Activated CD4-positive, alpha-beta memory T cell treated with anti-CD3 and anti-CD28 coated beads for 36 hours (primary cell): ENCODE measurements around the gene NELL1. TPM values are rescaled to one million over a fixed set of nuclear protein-coding genes. Genes with fewer than 3 reads are reported as not detected.

Experiments used
- CTCF ChIA-PET: fragments of 350-600 bp; sonication (Branson Sonifier 250); formaldehyde crosslinking; loops from one replicate; lab custom pipeline; 2021; ENCODE audit warnings: antibody characterized with exemption, inconsistent platforms; lab: Charles Lee
- POLR2A ChIA-PET: fragments of 350-600 bp; sonication (Branson Sonifier 250); formaldehyde crosslinking; loops from one replicate; lab custom pipeline; 2021; ENCODE audit warnings: antibody characterized with exemption; lab: Charles Lee
- DNase-seq: peaks from one replicate; pipeline ENCODE4 v3.0.0-alpha.2; 2020
- H3K27ac Mint-ChIP-seq: one replicate; pipeline ENCODE4 v1.8.0; 2021; ENCODE audit warnings: mixed read lengths
- H3K27me3 Mint-ChIP-seq: one replicate; pipeline ENCODE4 v1.8.0; 2021; ENCODE audit warnings: mixed read lengths
- H3K36me3 Mint-ChIP-seq: one replicate; pipeline ENCODE4 v1.8.0; 2021; ENCODE audit warnings: mixed read lengths
- H3K4me1 Mint-ChIP-seq: one replicate; pipeline ENCODE4 v1.8.0; 2021; ENCODE audit warnings: low read depth, mixed read lengths
- H3K4me3 Mint-ChIP-seq: one replicate; pipeline ENCODE4 v1.8.0; 2021; ENCODE audit warnings: mild to moderate bottlenecking, mixed read lengths
- H3K9me3 Mint-ChIP-seq: one replicate; pipeline ENCODE4 v1.8.0; 2021; ENCODE audit warnings: mixed read lengths
- intact Hi-C: fragments of 100-400 bp; cut with micrococcal nuclease; formaldehyde crosslinking; loops from one replicate; pipeline ENCODE4 v1.15.1; 2023
- total RNA-seq, 2 experiments: library from RNA; stranded (reverse); gene quantifications; one replicate each; pipeline ENCODE4 v1.2.3, GENCODE V29; 2021

Gene NELL1
- total RNA-seq, 2 experiments from 2014 or later, result not detected

- ChIA-PET CTCF (no interaction called here), POLR2A (no interaction called here)
- Mint-ChIP-seq H3K27me3 (no peaks in the 10 kb centered on the region), H3K36me3 (no peaks in the 10 kb centered on the region), H3K4me1 (no peaks in the 10 kb centered on the region), H3K9me3 (peaks cover 26% of the 10 kb centered on the region), H3K4me3 (no peak overlapping the region), H3K27ac (no peak overlapping the region)
- intact Hi-C loops, result no loop called here
- no peak for DNase-seq
Observed at GRCh38 chr11:21285104-21285503, 615.7 kb downstream of the NELL1 start.

DNA sequence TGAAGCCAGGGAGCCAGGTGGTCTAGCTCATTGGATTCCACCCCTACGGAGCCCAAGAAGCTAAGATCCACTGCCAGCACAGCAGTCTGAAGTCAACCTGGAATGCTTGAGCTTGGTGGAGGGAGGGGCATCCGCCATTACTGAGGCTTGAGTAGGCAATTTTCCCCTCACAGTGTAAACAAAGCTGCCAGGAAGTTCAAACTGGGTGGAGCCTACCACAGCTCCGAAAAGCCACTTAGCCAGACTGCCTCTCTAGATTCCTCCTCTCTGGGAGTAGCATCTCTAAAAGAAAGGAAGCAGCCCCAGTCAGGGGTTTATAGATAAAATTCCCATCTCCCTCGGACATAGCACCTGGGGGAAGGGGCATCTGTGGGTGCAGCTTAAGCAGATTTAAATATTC lies 620.3 kb downstream of the NELL1 start:
- Mint-ChIP-seq H3K4me3 (no peak overlapping the region), H3K4me1 (no peaks in the 10 kb centered on the region), H3K27ac (no peak overlapping the region), H3K27me3 (no peaks in the 10 kb centered on the region), H3K36me3 (no peaks in the 10 kb centered on the region), H3K9me3 (peaks cover 42% of the 10 kb centered on the region)
- CTCF ChIA-PET, result interaction anchor here (0.7 kb wide), 1 partner anchor 18 kb away, joined by 3 read pairs; no protein-coding TSS in a partner anchor
- POLR2A ChIA-PET, result no interaction called here
- DNase-seq, result no peak
- intact Hi-C loops, result no loop called here

- H3K27me3 Mint-ChIP-seq, result no peaks in the 10 kb centered on the region
- no peak overlapping the region for H3K4me3 Mint-ChIP-seq
- H3K27ac Mint-ChIP-seq, result no peak overlapping the region
- ChIA-PET CTCF (no interaction called here), POLR2A (no interaction called here)
- H3K4me1 Mint-ChIP-seq, result no peaks in the 10 kb centered on the region
- DNase-seq, result no peak
- H3K9me3 Mint-ChIP-seq, result peaks cover 32% of the 10 kb centered on the region
- no peaks in the 10 kb centered on the region for H3K36me3 Mint-ChIP-seq
- intact Hi-C loops, result no loop called here
Observed at GRCh38 chr11:21295508-21295907, 626.1 kb downstream of the NELL1 start.

- H3K4me3 Mint-ChIP-seq, result no peak overlapping the region
- no peaks in the 10 kb centered on the region for H3K27me3 Mint-ChIP-seq
- ChIA-PET CTCF (no interaction called here), POLR2A (no interaction called here)
- H3K4me1 Mint-ChIP-seq, result no peaks in the 10 kb centered on the region
- no peak for DNase-seq
- no peak overlapping the region for H3K27ac Mint-ChIP-seq
- H3K36me3 Mint-ChIP-seq, result no peaks in the 10 kb centered on the region
- peaks cover 14% of the 10 kb centered on the region for H3K9me3 Mint-ChIP-seq
- intact Hi-C loops, result no loop called here
Observed at GRCh38 chr11:21301981-21302380, 632.6 kb downstream of the NELL1 start.

DNA sequence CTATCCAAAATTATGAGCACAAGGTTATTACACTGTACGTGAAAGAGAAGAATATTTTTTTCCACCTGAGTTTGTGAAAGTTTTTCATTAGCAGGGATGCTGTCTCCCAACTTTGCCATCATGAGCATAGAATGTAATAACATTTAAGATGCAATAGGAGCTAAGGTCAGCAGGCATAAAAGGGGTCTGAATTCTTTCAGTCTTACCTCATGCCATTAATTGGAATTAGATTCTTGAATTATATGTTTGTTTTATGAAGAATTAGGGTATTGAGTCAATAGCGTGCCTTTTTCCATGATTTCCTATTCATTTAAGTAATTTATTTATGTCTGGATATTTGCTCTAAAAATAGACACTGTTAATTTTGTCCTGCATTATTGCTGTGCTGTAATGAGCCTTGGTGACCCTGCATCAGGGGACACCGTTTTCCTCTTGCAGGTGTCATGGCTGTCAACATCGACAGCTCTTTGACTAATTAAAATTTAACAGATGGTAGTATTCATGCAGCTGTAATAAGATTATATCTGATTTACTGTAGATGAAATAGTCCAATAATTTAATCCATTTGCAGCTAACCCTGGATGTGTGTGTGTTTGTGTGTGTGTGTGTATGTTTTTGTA lies 637.5 kb downstream of the NELL1 start:
- H3K36me3 Mint-ChIP-seq, result no peaks in the 10 kb centered on the region
- DNase-seq, result no peak
- intact Hi-C loops, result no loop called here
- no peak overlapping the region for H3K4me3 Mint-ChIP-seq
- H3K27me3 Mint-ChIP-seq, result no peaks in the 10 kb centered on the region
- H3K27ac Mint-ChIP-seq, result no peak overlapping the region
- no peaks in the 10 kb centered on the region for H3K4me1 Mint-ChIP-seq
- ChIA-PET CTCF (no interaction called here), POLR2A (no interaction called here)
- H3K9me3 Mint-ChIP-seq, result peaks cover 10% of the 10 kb centered on the region

DNA sequence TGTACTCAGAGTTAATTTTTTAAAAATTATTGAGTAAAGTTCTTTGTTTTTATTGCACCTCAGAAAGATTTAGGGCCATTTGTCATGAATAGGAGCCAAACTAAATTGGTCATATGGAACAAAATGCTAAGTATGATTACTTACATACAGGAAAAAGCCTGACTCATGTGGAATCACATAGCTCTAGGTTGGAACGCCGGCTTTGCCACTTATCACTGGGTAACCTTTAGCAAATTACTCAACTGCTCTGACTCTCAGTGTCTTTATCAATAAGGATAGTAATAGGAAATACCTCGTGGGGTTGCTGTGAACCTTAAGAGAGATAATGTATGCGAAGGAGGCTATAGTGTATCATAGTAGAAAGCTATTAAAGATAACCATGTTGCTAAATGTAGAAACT lies 638.5 kb downstream of the NELL1 start:
- Mint-ChIP-seq H3K9me3 (peaks cover 10% of the 10 kb centered on the region), H3K36me3 (no peaks in the 10 kb centered on the region), H3K27me3 (no peaks in the 10 kb centered on the region), H3K4me3 (no peak overlapping the region), H3K4me1 (no peaks in the 10 kb centered on the region), H3K27ac (no peak overlapping the region)
- ChIA-PET CTCF (interaction anchor here (0.6 kb wide), 1 partner anchor 18 kb away, joined by 3 read pairs; no protein-coding TSS in a partner anchor), POLR2A (no interaction called here)
- intact Hi-C loops, result no loop called here
- no peak for DNase-seq

DNA sequence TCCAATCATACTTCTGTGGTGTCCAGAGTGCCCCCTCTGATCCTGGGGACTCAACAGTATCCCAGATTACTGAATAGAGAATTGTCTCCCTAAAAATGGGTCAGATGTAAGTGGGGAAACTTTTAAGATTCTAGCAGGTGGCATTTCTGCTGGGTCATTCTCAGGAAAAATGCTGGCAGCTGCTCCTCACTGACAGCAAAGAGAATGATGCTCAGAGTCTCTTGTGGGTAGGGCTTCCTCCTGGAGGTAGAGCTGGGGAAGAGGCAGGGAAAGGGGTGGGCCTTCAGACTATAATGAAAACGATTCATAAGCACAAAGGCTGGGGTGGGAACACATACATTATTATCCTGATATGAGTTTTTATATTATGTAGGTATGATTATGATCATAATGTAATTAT lies 647.2 kb downstream of the NELL1 start:
- POLR2A ChIA-PET, result no interaction called here
- CTCF ChIA-PET, result no interaction called here
- H3K9me3 Mint-ChIP-seq, result peaks cover 6% of the 10 kb centered on the region
- no peaks in the 10 kb centered on the region for H3K36me3 Mint-ChIP-seq
- H3K4me1 Mint-ChIP-seq, result no peaks in the 10 kb centered on the region
- H3K4me3 Mint-ChIP-seq, result no peak overlapping the region
- no peak for DNase-seq
- H3K27me3 Mint-ChIP-seq, result no peaks in the 10 kb centered on the region
- intact Hi-C loops, result no loop called here
- H3K27ac Mint-ChIP-seq, result no peak overlapping the region

- H3K36me3 Mint-ChIP-seq, result no peaks in the 10 kb centered on the region
- no peak overlapping the region for H3K27ac Mint-ChIP-seq
- H3K4me1 Mint-ChIP-seq, result no peaks in the 10 kb centered on the region
- ChIA-PET POLR2A (no interaction called here), CTCF (no interaction called here)
- peaks cover 6% of the 10 kb centered on the region for H3K9me3 Mint-ChIP-seq
- no peaks in the 10 kb centered on the region for H3K27me3 Mint-ChIP-seq
- no peak for DNase-seq
- H3K4me3 Mint-ChIP-seq, result no peak overlapping the region
- intact Hi-C loops, result no loop called here
Observed at GRCh38 chr11:21321072-21321471, 651.7 kb downstream of the NELL1 start.

GRCh38 chr11:21321530-21321929 lies 652.1 kb downstream of the NELL1 start:
- H3K36me3 Mint-ChIP-seq, result no peaks in the 10 kb centered on the region
- POLR2A ChIA-PET, result no interaction called here
- CTCF ChIA-PET, result no interaction called here
- H3K27me3 Mint-ChIP-seq, result no peaks in the 10 kb centered on the region
- intact Hi-C loops, result no loop called here
- H3K27ac Mint-ChIP-seq, result no peak overlapping the region
- no peak for DNase-seq
- H3K4me1 Mint-ChIP-seq, result no peaks in the 10 kb centered on the region
- H3K9me3 Mint-ChIP-seq, result peaks cover 5% of the 10 kb centered on the region
- H3K4me3 Mint-ChIP-seq, result no peak overlapping the region

DNA sequence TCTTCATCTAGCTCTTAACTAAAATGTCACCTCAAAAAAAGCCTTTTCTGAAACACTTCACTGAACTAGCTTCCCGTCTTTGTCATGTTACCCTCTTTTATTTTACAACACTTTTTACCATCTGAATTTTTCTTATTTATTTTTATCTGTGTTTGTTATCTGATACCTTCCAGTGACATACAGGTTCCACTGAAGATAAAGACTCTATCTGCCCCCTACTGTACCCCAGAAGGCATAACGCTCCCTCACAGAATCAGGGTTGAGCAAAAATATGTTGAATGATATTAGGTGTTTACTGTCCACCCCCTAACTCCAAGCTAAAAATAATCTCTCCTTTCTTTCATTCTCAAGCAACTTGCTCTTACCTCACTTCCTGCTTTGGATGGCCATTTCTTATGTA lies 654.2 kb downstream of the NELL1 start:
- ChIA-PET CTCF (interaction anchor here (1.0 kb wide), 1 partner anchor 17 kb away, joined by 3 read pairs; no protein-coding TSS in a partner anchor), POLR2A (no interaction called here)
- intact Hi-C loops, result no loop called here
- no peak overlapping the region for H3K4me3 Mint-ChIP-seq
- peaks cover 12% of the 10 kb centered on the region for H3K9me3 Mint-ChIP-seq
- H3K36me3 Mint-ChIP-seq, result no peaks in the 10 kb centered on the region
- no peaks in the 10 kb centered on the region for H3K27me3 Mint-ChIP-seq
- H3K27ac Mint-ChIP-seq, result no peak overlapping the region
- DNase-seq, result no peak
- no peaks in the 10 kb centered on the region for H3K4me1 Mint-ChIP-seq

DNA sequence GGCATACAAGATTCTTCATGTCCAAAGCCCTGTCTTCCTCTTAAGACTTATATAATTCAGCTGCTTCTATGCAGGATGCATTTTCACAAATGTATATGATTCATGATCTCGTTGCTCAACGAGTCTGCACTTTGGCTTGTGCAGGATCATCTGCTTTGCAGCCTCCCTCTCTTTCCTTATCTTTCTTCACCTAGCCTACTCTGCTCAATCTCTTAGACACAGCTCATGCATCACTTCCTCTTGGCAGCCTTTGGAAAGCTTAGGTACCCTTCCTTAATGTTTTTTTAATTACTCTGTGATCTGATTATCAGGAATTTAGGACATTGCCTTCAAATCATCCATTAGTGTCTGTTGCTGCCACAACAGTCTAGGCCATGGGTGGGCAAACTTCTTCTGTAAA lies 673.8 kb downstream of the NELL1 start:
- Mint-ChIP-seq H3K27me3 (no peaks in the 10 kb centered on the region), H3K36me3 (no peaks in the 10 kb centered on the region), H3K4me1 (no peaks in the 10 kb centered on the region), H3K9me3 (peaks cover 18% of the 10 kb centered on the region), H3K4me3 (no peak overlapping the region), H3K27ac (no peak overlapping the region)
- POLR2A ChIA-PET, result no interaction called here
- DNase-seq, result no peak
- CTCF ChIA-PET, result no interaction called here
- intact Hi-C loops, result no loop called here

GRCh38 chr11:21346361-21346760 lies 677.0 kb downstream of the NELL1 start:
- no peak overlapping the region for H3K4me3 Mint-ChIP-seq
- DNase-seq, result no peak
- no peaks in the 10 kb centered on the region for H3K27me3 Mint-ChIP-seq
- H3K9me3 Mint-ChIP-seq, result peaks cover 10% of the 10 kb centered on the region
- H3K36me3 Mint-ChIP-seq, result no peaks in the 10 kb centered on the region
- H3K27ac Mint-ChIP-seq, result no peak overlapping the region
- intact Hi-C loops, result no loop called here
- H3K4me1 Mint-ChIP-seq, result no peaks in the 10 kb centered on the region
- ChIA-PET CTCF (no interaction called here), POLR2A (no interaction called here)

- H3K36me3 Mint-ChIP-seq, result no peaks in the 10 kb centered on the region
- peaks cover 8% of the 10 kb centered on the region for H3K9me3 Mint-ChIP-seq
- no peaks in the 10 kb centered on the region for H3K4me1 Mint-ChIP-seq
- H3K27ac Mint-ChIP-seq, result no peak overlapping the region
- DNase-seq, result no peak
- H3K27me3 Mint-ChIP-seq, result no peaks in the 10 kb centered on the region
- ChIA-PET POLR2A (no interaction called here), CTCF (no interaction called here)
- intact Hi-C loops, result no loop called here
- H3K4me3 Mint-ChIP-seq, result no peak overlapping the region
Observed at GRCh38 chr11:21350613-21351012, 681.2 kb downstream of the NELL1 start.
